ENCODE measurements around the gene VIM.

- TF ChIP-seq, protein P1, sequence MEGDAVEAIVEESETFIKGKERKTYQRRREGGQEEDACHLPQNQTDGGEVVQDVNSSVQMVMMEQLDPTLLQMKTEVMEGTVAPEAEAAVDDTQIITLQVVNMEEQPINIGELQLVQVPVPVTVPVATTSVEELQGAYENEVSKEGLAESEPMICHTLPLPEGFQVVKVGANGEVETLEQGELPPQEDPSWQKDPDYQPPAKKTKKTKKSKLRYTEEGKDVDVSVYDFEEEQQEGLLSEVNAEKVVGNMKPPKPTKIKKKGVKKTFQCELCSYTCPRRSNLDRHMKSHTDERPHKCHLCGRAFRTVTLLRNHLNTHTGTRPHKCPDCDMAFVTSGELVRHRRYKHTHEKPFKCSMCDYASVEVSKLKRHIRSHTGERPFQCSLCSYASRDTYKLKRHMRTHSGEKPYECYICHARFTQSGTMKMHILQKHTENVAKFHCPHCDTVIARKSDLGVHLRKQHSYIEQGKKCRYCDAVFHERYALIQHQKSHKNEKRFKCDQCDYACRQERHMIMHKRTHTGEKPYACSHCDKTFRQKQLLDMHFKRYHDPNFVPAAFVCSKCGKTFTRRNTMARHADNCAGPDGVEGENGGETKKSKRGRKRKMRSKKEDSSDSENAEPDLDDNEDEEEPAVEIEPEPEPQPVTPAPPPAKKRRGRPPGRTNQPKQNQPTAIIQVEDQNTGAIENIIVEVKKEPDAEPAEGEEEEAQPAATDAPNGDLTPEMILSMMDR (IDR thresholded peaks at IDR 0.05 in 8 of 11, conservative IDR thresholded peaks at IDR 0.05 in 3 of 11), result no peak
- TF ChIP-seq POLR2A (IDR thresholded peaks at IDR 0.05), result no peak
These were observed 16.8 kb downstream of the VIM start for GRCh38 chr10:17244700-17245365.
